Fibroblast of lung (primary cell): Measurements from ENCODE around the gene SMIM20. TPM values are rescaled to one million over a fixed set of nuclear protein-coding genes. Genes with fewer than 3 reads are reported as not detected.

ENCODE experiments used
- DNase-seq, 2 donors: peaks; one replicate each; pipeline versions ENCODE4 v3.0.0 to v3.0.0-alpha.2; 2010; ENCODE audit warnings: low read depth in 2 of 2
- H2AFZ ChIP-seq: 2 replicates; pipeline ENCODE4 v1.5.1; 2012; ENCODE audit warnings: low read length, control low read depth, inconsistent platforms
- H3K27ac ChIP-seq: 2 replicates; pipeline ENCODE4 v1.5.1; 2011; ENCODE audit warnings: low read length, control low read depth; ENCODE audit not compliant: insufficient read depth
- H3K27me3 ChIP-seq: 2 replicates; pipeline ENCODE4 v1.5.1; 2011; ENCODE audit warnings: mild to moderate bottlenecking, low read length; ENCODE audit not compliant: control insufficient read depth, insufficient read depth
- H3K36me3 ChIP-seq: 2 replicates; pipeline ENCODE4 v1.5.1; 2011; ENCODE audit warnings: low read length; ENCODE audit not compliant: control insufficient read depth, insufficient read depth
- H3K4me1 ChIP-seq: 2 replicates; pipeline ENCODE4 v1.5.1; 2011; ENCODE audit warnings: low read length; ENCODE audit not compliant: control insufficient read depth, insufficient read depth; ENCODE audit errors: extremely low read depth
- H3K4me2 ChIP-seq: 2 replicates; pipeline ENCODE4 v1.5.1; 2011; ENCODE audit warnings: low read length, control low read depth; ENCODE audit not compliant: insufficient read depth; ENCODE audit errors: extremely low read depth
- H3K4me3 ChIP-seq, 4 experiments: fragments of 200-600 bp in 1 of 4; sonication (generic) in 1 of 4; replicated peaks in 1 of 4; 2 replicates each; pipeline ENCODE4 v1.5.1; 2011 to 2016; ENCODE audit warnings: low read length in 4 of 4, low read depth in 3 of 4, mild to moderate bottlenecking in 3 of 4, control low read depth in 2 of 4, inconsistent platforms in 1 of 4, mixed read lengths in 1 of 4; ENCODE audit not compliant: insufficient read depth in 1 of 4; ENCODE audit errors: control extremely low read depth in 1 of 4
- H3K79me2 ChIP-seq: 2 replicates; pipeline ENCODE4 v1.5.1; 2012; ENCODE audit warnings: mild to moderate bottlenecking, low read length, inconsistent platforms; ENCODE audit not compliant: control insufficient read depth, insufficient read depth
- H3K9ac ChIP-seq: 2 replicates; pipeline ENCODE4 v1.5.1; 2011; ENCODE audit warnings: mild to moderate bottlenecking, low read length, control low read depth; ENCODE audit not compliant: insufficient read depth
- H3K9me3 ChIP-seq: 2 replicates; pipeline ENCODE4 v1.5.1; 2012; ENCODE audit warnings: low read depth, low read length; ENCODE audit not compliant: control insufficient read depth, insufficient read depth
- H4K20me1 ChIP-seq: 2 replicates; pipeline ENCODE4 v1.5.1; 2011; ENCODE audit warnings: low read length; ENCODE audit not compliant: control insufficient read depth, insufficient read depth; ENCODE audit errors: extremely low read depth
- CTCF ChIP-seq, 2 donors: IDR thresholded peaks in 1 of 2; conservative IDR thresholded peaks in 1 of 2; 1 replicate in 1 of 2; 2 replicates in 1 of 2; pipeline ENCODE4 v1.5.1; 2011 to 2012; ENCODE audit warnings: low read length in 2 of 2, control low read depth in 1 of 2, inconsistent platforms in 1 of 2, low read depth in 1 of 2, mild to moderate bottlenecking in 1 of 2
- EZH2 ChIP-seq: IDR thresholded peaks from 2 replicates; pipeline ENCODE4 v1.5.1; 2012; ENCODE audit warnings: low read length, control low read depth, mild to moderate bottlenecking; ENCODE audit errors: missing control alignments
- polyA plus RNA-seq, 2 donors: library from polyadenylated mRNA; depleted of rRNA in 1 of 2; stranded (reverse) in 1 of 2; unstranded in 1 of 2; fragments of >200 nt; gene quantifications; 2 replicates each; pipeline ENCODE4 v1.2.1, GENCODE V29; 2011 to 2012; ENCODE audit warnings: missing spikeins in 1 of 2
- total RNA-seq: library from RNA; depleted of rRNA; stranded (reverse); fragments of >200 nt; gene quantifications from 2 replicates; pipeline ENCODE4 v1.2.1, GENCODE V29; 2014

SMIM20 gene
- total and polyA plus RNA-seq, 2 donors (not counting 1 experiment from before 2014, with no cell fraction given) = 34.9 to 48.7 TPM

GRCh38 chr4:25958110-25958509, 44.1 kb downstream of the SMIM20 start:
- DNase-seq = no peak
- no peaks in the 10 kb centered on the region for H3K79me2 ChIP-seq
- no peak overlapping the region for H3K4me2 ChIP-seq
- H2AFZ ChIP-seq = no peak overlapping the region
- H3K4me1 ChIP-seq = no peaks in the 10 kb centered on the region
- no peak overlapping the region for H3K4me3 ChIP-seq
- no peaks in the 10 kb centered on the region for H3K9me3 ChIP-seq
- no peaks in the 10 kb centered on the region for H3K27me3 ChIP-seq
- no peaks in the 10 kb centered on the region for H3K36me3 ChIP-seq
- no peak overlapping the region for H3K9ac ChIP-seq
- H4K20me1 ChIP-seq = no peaks in the 10 kb centered on the region
- TF ChIP-seq EZH2 = no peak
- TF ChIP-seq CTCF (conservative IDR thresholded peaks at IDR 0.05 in 1 of 2, IDR thresholded peaks at IDR 0.05 in 1 of 2; ENCODE audit: low read depth in 1 of 2, low read length in 2 of 2) = no peak
- no peak overlapping the region for H3K27ac ChIP-seq

GRCh38 chr4:25962393-25962792, 48.4 kb downstream of the SMIM20 start:
- Histone ChIP-seq H3K36me3 (no peaks in the 10 kb centered on the region), H4K20me1 (no peaks in the 10 kb centered on the region), H3K4me2 (no peak overlapping the region), H3K27ac (no peak overlapping the region), H2AFZ (no peak overlapping the region), H3K9ac (no peak overlapping the region), H3K9me3 (no peaks in the 10 kb centered on the region), H3K79me2 (no peaks in the 10 kb centered on the region), H3K4me1 (no peaks in the 10 kb centered on the region), H3K4me3 (no peak overlapping the region), H3K27me3 (peaks cover 3% of the 10 kb centered on the region)
- no peak for DNase-seq
- no peak for TF ChIP-seq EZH2

GRCh38 chr4:25965629-25966028, 51.6 kb downstream of the SMIM20 start:
- Histone ChIP-seq H3K4me2 (no peak overlapping the region), H4K20me1 (no peaks in the 10 kb centered on the region), H3K27me3 (peaks cover 3% of the 10 kb centered on the region), H2AFZ (no peak overlapping the region), H3K9me3 (no peaks in the 10 kb centered on the region), H3K9ac (no peak overlapping the region), H3K36me3 (no peaks in the 10 kb centered on the region), H3K4me3 (no peak overlapping the region), H3K27ac (no peak overlapping the region), H3K4me1 (peaks cover 4% of the 10 kb centered on the region), H3K79me2 (no peaks in the 10 kb centered on the region)
- DNase-seq = no peak
- TF ChIP-seq CTCF (conservative IDR thresholded peaks at IDR 0.05 in 1 of 2, IDR thresholded peaks at IDR 0.05 in 1 of 2; ENCODE audit: low read depth in 1 of 2, low read length in 2 of 2) (no peak), EZH2 (no peak)
